Transverse colon (tissue), 4 donors: ENCODE data around the gene RPS6KL1.
A peak's percentile ranks its signal among the peaks of the same experiment; 100 is the strongest.

Experiments
- CTCF ChIP-seq, 5 experiments: fragments of 200-600 bp in 3 of 5; fragments of 450-650 bp in 2 of 5; sonication (generic) in 3 of 5; IDR thresholded peaks; 1 replicate in 2 of 5; 2 replicates in 3 of 5; pipeline ENCODE4 v1.5.1; 2016 to 2017; ENCODE audit warnings: antibody characterized with exemption in 5 of 5, inconsistent platforms in 3 of 5, mild to moderate bottlenecking in 2 of 5, moderate library complexity in 1 of 5
- POLR2A ChIP-seq: fragments of 450-650 bp; IDR thresholded peaks from one replicate; pipeline ENCODE4 v1.6.1; 2016; ENCODE audit warnings: antibody characterized with exemption, mild to moderate bottlenecking, moderate library complexity
- POLR2AphosphoS5 ChIP-seq, 3 donors: sonication (generic); formaldehyde crosslinking; IDR thresholded peaks; one replicate each; pipeline ENCODE4 v1.6.1; 2016; ENCODE audit warnings: antibody characterized with exemption in 3 of 3

GRCh38 chr14:74882103-74882920, 40.7 kb downstream of the RPS6KL1 start:
- no peak for TF ChIP-seq POLR2A
- peak in 1 of 5 experiments; percentile 16 for TF ChIP-seq CTCF (IDR thresholded peaks at IDR 0.05)
- no peak for TF ChIP-seq POLR2AphosphoS5 (IDR thresholded peaks at IDR 0.05)
